ENCODE data around the gene LAYN.

GRCh38 chr11:111537336-111537860 lies 3.1 kb upstream of the LAYN start:
- TF ChIP-seq POLR2A (IDR thresholded peaks at IDR 0.05; ENCODE audit: low read length) (no peak), MAZ (IDR thresholded peaks at IDR 0.05; ENCODE audit: borderline replicate concordance, low read depth, low read length) (no peak), CTCF (IDR thresholded peaks at IDR 0.05) (no peak), NFE2L2 (conservative IDR thresholded peaks at IDR 0.05; ENCODE audit: low read length) (no peak), MAFK (IDR thresholded peaks at IDR 0.05; ENCODE audit: partially characterized antibody) (no peak), JUN (IDR thresholded peaks at IDR 0.05) (no peak)

All from A549 (cell line).